Myometrial cell (primary cell): ENCODE data around the gene EPHA1. TPM values are rescaled to one million over a fixed set of nuclear protein-coding genes. Genes with fewer than 3 reads are reported as not detected.

ENCODE experiments used
- total RNA-seq: library from RNA; depleted of rRNA; stranded (reverse); fragments of >200 nt; gene quantifications from 2 replicates; pipeline ENCODE4 v1.2.3, GENCODE V29; 2015

EPHA1 gene
- total RNA-seq, result not detected in 2 replicates

GRCh38 chr7:143408686-143409561 lies at the start of gene EPHA1:
Gene EPHA1 (minus strand): TSS chr7:143408856. CDS start chr7:143408805, 51 bp downstream.

GRCh38 chr7:143443153-143443552 lies 34.5 kb upstream of the EPHA1 start, which contains the start of gene TAS2R60:
Gene TAS2R60 (plus strand): TSS chr7:143443453. CDS start chr7:143443453, 0 bp downstream.

GRCh38 chr7:143380646-143381426 lies 27.8 kb downstream of the EPHA1 start, which contains the start of gene ZYX:
Gene ZYX (plus strand): TSS chr7:143381345. CDS start chr7:143381572, 227 bp downstream.

GRCh38 chr7:143362131-143363015 lies 46.3 kb downstream of the EPHA1 start, which contains the start of gene FAM131B:
Gene FAM131B (minus strand): TSS chr7:143362713. CDS start chr7:143362603, 110 bp downstream.

Other genes with a start within 250 kb of the EPHA1 start
- gene TAS2R39, start 225.4 kb downstream of the EPHA1 start, total RNA-seq, result not detected in 2 replicates
- gene TAS2R40, start 186.8 kb downstream of the EPHA1 start, total RNA-seq, result not detected in 2 replicates
- 154 and 185 TPM in 2 replicates for gene GSTK1, start 145.4 kb downstream of the EPHA1 start, total RNA-seq
- gene TMEM139, start 123.9 kb downstream of the EPHA1 start, total RNA-seq, result not detected in 2 replicates
- 7.2 and 10.1 TPM in 2 replicates for gene CASP2, start 120.5 kb downstream of the EPHA1 start, total RNA-seq
- gene CLCN1, start 92.7 kb downstream of the EPHA1 start, total RNA-seq, result not detected in 2 replicates
- 0.53 and 1.2 TPM in 2 replicates for gene FAM131B, start 46.1 kb downstream of the EPHA1 start, total RNA-seq
- gene ZYX, start 27.5 kb downstream of the EPHA1 start, total RNA-seq, result 201 and 204 TPM in 2 replicates
- not detected in 2 replicates for gene TAS2R60, start 34.6 kb upstream of the EPHA1 start, total RNA-seq
- gene TAS2R41, start 69.0 kb upstream of the EPHA1 start, total RNA-seq, result not detected in 2 replicates
- gene CTAGE15, start 162.9 kb upstream of the EPHA1 start, total RNA-seq, result not detected in 2 replicates
- gene TCAF2, start 212.1 kb upstream of the EPHA1 start, total RNA-seq, result 0.89 and 3.2 TPM in 2 replicates